Activated CD8-positive, alpha-beta T cell treated with anti-CD3 and anti-CD28 coated beads for 36 hours (primary cell): ENCODE measurements around the gene HPGD. TPM values are rescaled to one million over a fixed set of nuclear protein-coding genes. Genes with fewer than 3 reads are reported as not detected.

ENCODE experiments used
- ATAC-seq: fragments of 200-7000 bp; cut with Tn5 transposase; one replicate; pipeline ENCODE4 v1.10.0; 2021; ENCODE audit warnings: mild to moderate bottlenecking, moderate library complexity
- CTCF ChIA-PET: fragments of 350-600 bp; sonication (Branson Sonifier 250); formaldehyde crosslinking; loops from one replicate; lab custom pipeline; 2021; ENCODE audit warnings: antibody characterized with exemption; lab: Charles Lee
- POLR2A ChIA-PET: fragments of 350-600 bp; sonication (Branson Sonifier 250); formaldehyde crosslinking; loops from one replicate; lab custom pipeline; 2021; ENCODE audit warnings: antibody characterized with exemption; lab: Charles Lee
- DNase-seq: peaks from one replicate; pipeline ENCODE4 v3.0.0-alpha.2; 2020
- H3K27ac Mint-ChIP-seq: one replicate; pipeline ENCODE4 v1.8.0; 2021; ENCODE audit warnings: mild to moderate bottlenecking, mixed read lengths
- H3K27me3 Mint-ChIP-seq: one replicate; pipeline ENCODE4 v1.8.0; 2021; ENCODE audit warnings: mixed read lengths
- H3K36me3 Mint-ChIP-seq: one replicate; pipeline ENCODE4 v1.8.0; 2021; ENCODE audit warnings: low read depth, mixed read lengths
- H3K4me1 Mint-ChIP-seq: one replicate; pipeline ENCODE4 v1.8.0; 2021; ENCODE audit warnings: low read depth, mixed read lengths
- H3K4me3 Mint-ChIP-seq: one replicate; pipeline ENCODE4 v1.8.0; 2021; ENCODE audit warnings: mild to moderate bottlenecking, moderate library complexity, mixed read lengths
- H3K9me3 Mint-ChIP-seq: one replicate; pipeline ENCODE4 v1.8.0; 2021; ENCODE audit warnings: mixed read lengths
- intact Hi-C: fragments of 100-400 bp; cut with micrococcal nuclease; formaldehyde crosslinking; loops from one replicate; pipeline ENCODE4 v1.10.0; 2022
- total RNA-seq, 2 experiments: library from RNA; stranded (reverse); gene quantifications; one replicate each; pipeline ENCODE4 v1.2.3, GENCODE V29; 2021
- TF ChIP-seq, protein P1 (sequence below): fragments of 200-600 bp; IDR thresholded peaks from one replicate; pipeline ENCODE4 v1.8.0; 2022; ENCODE audit warnings: antibody characterized with exemption, mild to moderate bottlenecking

The HPGD gene
- total RNA-seq, 2 experiments from 2014 or later = 4.7 to 5.5 TPM

GRCh38 chr4:174531486-174531885 is 9.2 kb upstream of the HPGD start:
- no peak for ATAC-seq
- Mint-ChIP-seq H3K9me3 (no peaks in the 10 kb centered on the region), H3K27me3 (peaks cover 4% of the 10 kb centered on the region), H3K27ac (no peak overlapping the region), H3K4me3 (no peak overlapping the region), H3K36me3 (no peaks in the 10 kb centered on the region), H3K4me1 (no peaks in the 10 kb centered on the region)
- TF ChIP-seq, protein P1, sequence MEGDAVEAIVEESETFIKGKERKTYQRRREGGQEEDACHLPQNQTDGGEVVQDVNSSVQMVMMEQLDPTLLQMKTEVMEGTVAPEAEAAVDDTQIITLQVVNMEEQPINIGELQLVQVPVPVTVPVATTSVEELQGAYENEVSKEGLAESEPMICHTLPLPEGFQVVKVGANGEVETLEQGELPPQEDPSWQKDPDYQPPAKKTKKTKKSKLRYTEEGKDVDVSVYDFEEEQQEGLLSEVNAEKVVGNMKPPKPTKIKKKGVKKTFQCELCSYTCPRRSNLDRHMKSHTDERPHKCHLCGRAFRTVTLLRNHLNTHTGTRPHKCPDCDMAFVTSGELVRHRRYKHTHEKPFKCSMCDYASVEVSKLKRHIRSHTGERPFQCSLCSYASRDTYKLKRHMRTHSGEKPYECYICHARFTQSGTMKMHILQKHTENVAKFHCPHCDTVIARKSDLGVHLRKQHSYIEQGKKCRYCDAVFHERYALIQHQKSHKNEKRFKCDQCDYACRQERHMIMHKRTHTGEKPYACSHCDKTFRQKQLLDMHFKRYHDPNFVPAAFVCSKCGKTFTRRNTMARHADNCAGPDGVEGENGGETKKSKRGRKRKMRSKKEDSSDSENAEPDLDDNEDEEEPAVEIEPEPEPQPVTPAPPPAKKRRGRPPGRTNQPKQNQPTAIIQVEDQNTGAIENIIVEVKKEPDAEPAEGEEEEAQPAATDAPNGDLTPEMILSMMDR = no peak
- intact Hi-C loops = no loop called here
- DNase-seq = no peak
- ChIA-PET POLR2A (no interaction called here), CTCF (no interaction called here)

- Mint-ChIP-seq H3K4me1 (peaks cover 4% of the 10 kb centered on the region), H3K4me3 (no peak overlapping the region), H3K9me3 (no peaks in the 10 kb centered on the region), H3K36me3 (no peaks in the 10 kb centered on the region), H3K27me3 (peaks cover 10% of the 10 kb centered on the region), H3K27ac (no peak overlapping the region)
- POLR2A ChIA-PET = no interaction called here
- CTCF ChIA-PET = no interaction called here
- DNase-seq (no peak), ATAC-seq (no peak)
- TF ChIP-seq, protein P1 = no peak
- intact Hi-C loops = no loop called here
These were observed 5.9 kb upstream of the HPGD start for GRCh38 chr4:174528226-174528625.

- CTCF ChIA-PET = no interaction called here
- no peak for ATAC-seq
- peaks cover 12% of the 10 kb centered on the region for H3K4me1 Mint-ChIP-seq
- no peaks in the 10 kb centered on the region for H3K9me3 Mint-ChIP-seq
- no peaks in the 10 kb centered on the region for H3K36me3 Mint-ChIP-seq
- H3K27ac Mint-ChIP-seq = no peak overlapping the region
- no peak for DNase-seq
- POLR2A ChIA-PET = no interaction called here
- peaks cover 14% of the 10 kb centered on the region for H3K27me3 Mint-ChIP-seq
- TF ChIP-seq, protein P1 = no peak
- intact Hi-C loops = no loop called here
- no peak overlapping the region for H3K4me3 Mint-ChIP-seq
These were observed 4.4 kb upstream of the HPGD start for GRCh38 chr4:174526731-174527130.

DNA sequence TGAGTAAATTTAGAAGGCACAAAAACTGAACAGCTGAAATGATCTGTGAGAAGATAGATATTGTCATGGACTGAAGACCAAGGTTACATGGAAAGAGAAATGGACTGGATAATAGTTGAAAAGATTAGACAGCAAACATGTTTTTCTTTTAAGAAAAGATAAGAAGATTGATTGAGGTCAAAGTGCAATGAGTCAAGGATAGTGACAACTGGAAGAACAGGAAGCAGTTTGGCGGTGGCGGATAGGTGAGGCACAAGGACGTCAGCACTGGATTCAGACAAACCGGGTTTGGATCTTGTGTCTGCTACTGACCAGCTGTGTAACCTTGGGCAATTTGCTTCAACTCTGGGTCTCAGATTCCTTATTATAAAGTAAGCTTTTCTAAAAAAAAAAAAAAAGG is 2.0 kb upstream of the HPGD start:
- POLR2A ChIA-PET = no interaction called here
- ATAC-seq (no peak), DNase-seq (no peak)
- H3K9me3 Mint-ChIP-seq = no peaks in the 10 kb centered on the region
- peaks cover 21% of the 10 kb centered on the region for H3K4me1 Mint-ChIP-seq
- H3K4me3 Mint-ChIP-seq = no peak overlapping the region
- TF ChIP-seq, protein P1 = no peak
- CTCF ChIA-PET = no interaction called here
- H3K36me3 Mint-ChIP-seq = no peaks in the 10 kb centered on the region
- intact Hi-C loops = no loop called here
- H3K27ac Mint-ChIP-seq = no peak overlapping the region
- H3K27me3 Mint-ChIP-seq = peaks cover 10% of the 10 kb centered on the region

GRCh38 chr4:174523025-174523693 is 871 bp upstream of the HPGD start:
- DNase-seq (peak; percentile 21), ATAC-seq (peak; percentile 9)
- peaks cover 10% of the 10 kb centered on the region for H3K27me3 Mint-ChIP-seq
- TF ChIP-seq, protein P1 = no peak
- H3K4me3 Mint-ChIP-seq = peak overlapping the region; percentile 77
- intact Hi-C loops = no loop called here
- H3K9me3 Mint-ChIP-seq = no peaks in the 10 kb centered on the region
- CTCF ChIA-PET = no interaction called here
- H3K4me1 Mint-ChIP-seq = peaks cover 21% of the 10 kb centered on the region
- POLR2A ChIA-PET = interaction anchor here (0.7 to 1.6 kb wide), 3 partner anchors 9 to 120 kb away, joined by 3 to 5 read pairs (median 3); no protein-coding TSS in a partner anchor
- H3K36me3 Mint-ChIP-seq = no peaks in the 10 kb centered on the region
- H3K27ac Mint-ChIP-seq = peak overlapping the region; percentile 72
